ENCODE measurements around the gene MFAP3L. TPM values are rescaled to one million over a fixed set of nuclear protein-coding genes. Genes with fewer than 3 reads are reported as not detected.

The MFAP3L gene
- total and polyA plus RNA-seq, 2 donors (not counting 1 experiment from before 2014, with no cell fraction given), result 0.49 to 0.50 TPM

DNA sequence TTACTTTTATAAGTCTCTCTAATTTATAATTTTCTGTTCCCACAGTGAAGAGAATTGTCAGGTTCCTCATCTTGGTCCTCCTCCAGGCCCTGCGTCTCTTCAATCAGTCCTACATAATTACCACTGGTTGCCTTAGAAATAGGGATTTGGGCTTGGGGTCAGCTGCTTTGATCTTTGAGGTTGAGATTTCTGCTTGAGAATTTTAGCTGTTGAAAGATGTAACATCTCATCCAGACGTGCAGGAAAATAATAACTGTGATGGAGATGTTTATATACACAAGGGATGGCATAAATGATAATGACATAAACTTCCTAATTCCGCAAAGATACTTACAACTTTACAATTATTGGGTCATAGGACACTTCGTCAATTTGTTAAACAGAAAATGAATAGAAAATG, 33.2 kb upstream of the MFAP3L start:
- Histone ChIP-seq H3K9ac (ENCODE audit: insufficient read depth, low read length) (no peak overlapping the region), H3K27ac (ENCODE audit: insufficient read depth, low read length) (no peak overlapping the region), H3K4me1 (ENCODE audit: control insufficient read depth, extremely low read depth, insufficient read depth, low read length) (no peaks in the 10 kb centered on the region), H2AFZ (ENCODE audit: low read length) (no peak overlapping the region), H3K9me3 (ENCODE audit: control insufficient read depth, insufficient read depth, low read depth, low read length) (no peaks in the 10 kb centered on the region), H3K79me2 (ENCODE audit: control insufficient read depth, insufficient read depth, low read length) (no peaks in the 10 kb centered on the region), H3K4me2 (ENCODE audit: extremely low read depth, insufficient read depth, low read length) (no peak overlapping the region), H3K27me3 (ENCODE audit: control insufficient read depth, insufficient read depth, low read length) (no peaks in the 10 kb centered on the region), H4K20me1 (ENCODE audit: control insufficient read depth, extremely low read depth, insufficient read depth, low read length) (no peaks in the 10 kb centered on the region), H3K4me3 (replicated peaks in 1 of 4; ENCODE audit: control extremely low read depth in 1 of 4, insufficient read depth in 1 of 4, low read depth in 3 of 4, low read length in 4 of 4) (no peak overlapping the region), H3K36me3 (ENCODE audit: control insufficient read depth, insufficient read depth, low read length) (no peaks in the 10 kb centered on the region)
- no peak for TF ChIP-seq EZH2 (IDR thresholded peaks at IDR 0.05; ENCODE audit: low read length, missing control alignments)
- TF ChIP-seq, protein P1, sequence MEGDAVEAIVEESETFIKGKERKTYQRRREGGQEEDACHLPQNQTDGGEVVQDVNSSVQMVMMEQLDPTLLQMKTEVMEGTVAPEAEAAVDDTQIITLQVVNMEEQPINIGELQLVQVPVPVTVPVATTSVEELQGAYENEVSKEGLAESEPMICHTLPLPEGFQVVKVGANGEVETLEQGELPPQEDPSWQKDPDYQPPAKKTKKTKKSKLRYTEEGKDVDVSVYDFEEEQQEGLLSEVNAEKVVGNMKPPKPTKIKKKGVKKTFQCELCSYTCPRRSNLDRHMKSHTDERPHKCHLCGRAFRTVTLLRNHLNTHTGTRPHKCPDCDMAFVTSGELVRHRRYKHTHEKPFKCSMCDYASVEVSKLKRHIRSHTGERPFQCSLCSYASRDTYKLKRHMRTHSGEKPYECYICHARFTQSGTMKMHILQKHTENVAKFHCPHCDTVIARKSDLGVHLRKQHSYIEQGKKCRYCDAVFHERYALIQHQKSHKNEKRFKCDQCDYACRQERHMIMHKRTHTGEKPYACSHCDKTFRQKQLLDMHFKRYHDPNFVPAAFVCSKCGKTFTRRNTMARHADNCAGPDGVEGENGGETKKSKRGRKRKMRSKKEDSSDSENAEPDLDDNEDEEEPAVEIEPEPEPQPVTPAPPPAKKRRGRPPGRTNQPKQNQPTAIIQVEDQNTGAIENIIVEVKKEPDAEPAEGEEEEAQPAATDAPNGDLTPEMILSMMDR (conservative IDR thresholded peaks at IDR 0.05 in 1 of 2, IDR thresholded peaks at IDR 0.05 in 1 of 2; ENCODE audit: low read depth in 1 of 2, low read length in 2 of 2), result no peak
- no peak for DNase-seq (ENCODE audit: low read depth in 2 of 2)

DNA sequence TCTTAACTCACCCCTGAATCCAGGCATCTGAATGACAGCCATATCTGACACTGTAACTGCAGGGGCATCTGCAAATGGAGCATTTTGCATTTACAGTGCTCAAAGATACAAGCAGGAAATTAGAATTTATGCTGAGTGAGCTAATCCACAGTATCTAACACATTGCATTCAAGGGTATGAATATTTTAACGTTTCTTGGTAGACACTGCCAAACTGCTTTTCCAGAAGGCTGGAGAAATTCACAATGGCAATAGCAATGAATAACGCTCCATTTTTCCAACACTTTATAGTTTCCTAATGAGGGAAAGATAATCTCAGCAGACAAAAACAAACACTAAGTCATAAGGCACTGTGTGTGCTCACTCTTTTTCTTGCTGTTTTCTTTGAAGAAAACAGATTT, 32.6 kb upstream of the MFAP3L start:
- no peak for TF ChIP-seq EZH2 (IDR thresholded peaks at IDR 0.05; ENCODE audit: low read length, missing control alignments)
- TF ChIP-seq, protein P1 (conservative IDR thresholded peaks at IDR 0.05 in 1 of 2, IDR thresholded peaks at IDR 0.05 in 1 of 2; ENCODE audit: low read depth in 1 of 2, low read length in 2 of 2), result no peak
- Histone ChIP-seq H3K27ac (ENCODE audit: insufficient read depth, low read length) (no peak overlapping the region), H3K9me3 (ENCODE audit: control insufficient read depth, insufficient read depth, low read depth, low read length) (no peaks in the 10 kb centered on the region), H4K20me1 (ENCODE audit: control insufficient read depth, extremely low read depth, insufficient read depth, low read length) (no peaks in the 10 kb centered on the region), H3K4me2 (ENCODE audit: extremely low read depth, insufficient read depth, low read length) (no peak overlapping the region), H3K9ac (ENCODE audit: insufficient read depth, low read length) (no peak overlapping the region), H3K27me3 (ENCODE audit: control insufficient read depth, insufficient read depth, low read length) (no peaks in the 10 kb centered on the region), H3K4me1 (ENCODE audit: control insufficient read depth, extremely low read depth, insufficient read depth, low read length) (no peaks in the 10 kb centered on the region), H3K4me3 (replicated peaks in 1 of 4; ENCODE audit: control extremely low read depth in 1 of 4, insufficient read depth in 1 of 4, low read depth in 3 of 4, low read length in 4 of 4) (no peak overlapping the region), H2AFZ (ENCODE audit: low read length) (no peak overlapping the region), H3K79me2 (ENCODE audit: control insufficient read depth, insufficient read depth, low read length) (no peaks in the 10 kb centered on the region), H3K36me3 (ENCODE audit: control insufficient read depth, insufficient read depth, low read length) (no peaks in the 10 kb centered on the region)
- DNase-seq (ENCODE audit: low read depth in 2 of 2), result no peak

DNA sequence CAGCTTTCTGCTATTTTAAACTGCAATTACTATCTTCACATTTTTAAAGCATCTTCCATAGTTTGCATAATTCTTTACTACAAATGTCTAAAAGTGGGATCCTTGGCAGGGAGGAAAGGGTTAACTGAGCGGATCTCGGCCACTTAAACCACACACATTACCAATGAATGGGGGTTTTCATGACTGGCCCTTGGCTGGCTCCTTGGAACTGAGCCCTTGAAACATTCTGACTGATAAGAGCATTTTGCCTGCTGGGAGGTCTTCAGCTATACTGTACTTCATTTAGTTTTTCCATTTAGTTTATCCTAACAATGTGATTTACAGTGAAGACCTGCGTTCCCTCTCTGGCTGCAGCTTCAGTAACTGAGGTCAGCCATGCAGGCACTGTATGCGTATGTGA, 31.7 kb upstream of the MFAP3L start:
- H3K4me3 ChIP-seq (replicated peaks in 1 of 4; ENCODE audit: control extremely low read depth in 1 of 4, insufficient read depth in 1 of 4, low read depth in 3 of 4, low read length in 4 of 4), result no peak overlapping the region
- DNase-seq (ENCODE audit: low read depth in 2 of 2), result peak in 1 of 2 donors; percentile 11
- no peak overlapping the region for H3K27ac ChIP-seq (ENCODE audit: insufficient read depth, low read length)
- no peaks in the 10 kb centered on the region for H3K27me3 ChIP-seq (ENCODE audit: control insufficient read depth, insufficient read depth, low read length)
- no peak overlapping the region for H2AFZ ChIP-seq (ENCODE audit: low read length)
- no peaks in the 10 kb centered on the region for H4K20me1 ChIP-seq (ENCODE audit: control insufficient read depth, extremely low read depth, insufficient read depth, low read length)
- H3K4me1 ChIP-seq (ENCODE audit: control insufficient read depth, extremely low read depth, insufficient read depth, low read length), result no peaks in the 10 kb centered on the region
- H3K9me3 ChIP-seq (ENCODE audit: control insufficient read depth, insufficient read depth, low read depth, low read length), result no peaks in the 10 kb centered on the region
- H3K9ac ChIP-seq (ENCODE audit: insufficient read depth, low read length), result no peak overlapping the region
- no peaks in the 10 kb centered on the region for H3K36me3 ChIP-seq (ENCODE audit: control insufficient read depth, insufficient read depth, low read length)
- no peak overlapping the region for H3K4me2 ChIP-seq (ENCODE audit: extremely low read depth, insufficient read depth, low read length)
- TF ChIP-seq EZH2 (IDR thresholded peaks at IDR 0.05; ENCODE audit: low read length, missing control alignments), result no peak
- TF ChIP-seq, protein P1 (conservative IDR thresholded peaks at IDR 0.05 in 1 of 2, IDR thresholded peaks at IDR 0.05 in 1 of 2; ENCODE audit: low read depth in 1 of 2, low read length in 2 of 2), result no peak
- no peaks in the 10 kb centered on the region for H3K79me2 ChIP-seq (ENCODE audit: control insufficient read depth, insufficient read depth, low read length)

Data from fibroblast of lung (primary cell).